Measurements from ENCODE around the gene ELFN2.

ELFN2 gene

GRCh38 chr22:37409031-37409430 lies 18.2 kb downstream of the ELFN2 start:
- no peak overlapping the region for H3K4me2 ChIP-seq (ENCODE audit: low read length)
- H4K20me1 ChIP-seq (ENCODE audit: control insufficient read depth, insufficient read depth, low read depth, low read length), result no peaks in the 10 kb centered on the region
- no peak overlapping the region for H3K27ac ChIP-seq (ENCODE audit: low read depth, low read length)
- peaks cover 7% of the 10 kb centered on the region for H3K27me3 ChIP-seq (ENCODE audit: control insufficient read depth, low read length)
- no peak overlapping the region for H3K4me3 ChIP-seq (ENCODE audit: low read length)
- H3K9me2 ChIP-seq (replicated peaks; ENCODE audit: control insufficient read depth, low read length), result no peaks in the 10 kb centered on the region
- no peaks in the 10 kb centered on the region for H3K4me1 ChIP-seq (ENCODE audit: control insufficient read depth, low read length)
- H3K79me2 ChIP-seq (ENCODE audit: control insufficient read depth, low read length), result no peaks in the 10 kb centered on the region
- H3F3A ChIP-seq (ENCODE audit: control insufficient read depth, insufficient read depth), result no peaks in the 10 kb centered on the region
- no peaks in the 10 kb centered on the region for H3K9me3 ChIP-seq (ENCODE audit: control insufficient read depth, insufficient read depth, low read length)
- no peak for TF ChIP-seq EZH2phosphoT487 (IDR thresholded peaks at IDR 0.05; ENCODE audit: borderline replicate concordance, low read length)
- TF ChIP-seq, protein P1, sequence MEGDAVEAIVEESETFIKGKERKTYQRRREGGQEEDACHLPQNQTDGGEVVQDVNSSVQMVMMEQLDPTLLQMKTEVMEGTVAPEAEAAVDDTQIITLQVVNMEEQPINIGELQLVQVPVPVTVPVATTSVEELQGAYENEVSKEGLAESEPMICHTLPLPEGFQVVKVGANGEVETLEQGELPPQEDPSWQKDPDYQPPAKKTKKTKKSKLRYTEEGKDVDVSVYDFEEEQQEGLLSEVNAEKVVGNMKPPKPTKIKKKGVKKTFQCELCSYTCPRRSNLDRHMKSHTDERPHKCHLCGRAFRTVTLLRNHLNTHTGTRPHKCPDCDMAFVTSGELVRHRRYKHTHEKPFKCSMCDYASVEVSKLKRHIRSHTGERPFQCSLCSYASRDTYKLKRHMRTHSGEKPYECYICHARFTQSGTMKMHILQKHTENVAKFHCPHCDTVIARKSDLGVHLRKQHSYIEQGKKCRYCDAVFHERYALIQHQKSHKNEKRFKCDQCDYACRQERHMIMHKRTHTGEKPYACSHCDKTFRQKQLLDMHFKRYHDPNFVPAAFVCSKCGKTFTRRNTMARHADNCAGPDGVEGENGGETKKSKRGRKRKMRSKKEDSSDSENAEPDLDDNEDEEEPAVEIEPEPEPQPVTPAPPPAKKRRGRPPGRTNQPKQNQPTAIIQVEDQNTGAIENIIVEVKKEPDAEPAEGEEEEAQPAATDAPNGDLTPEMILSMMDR (IDR thresholded peaks at IDR 0.05; ENCODE audit: low read depth, low read length, poor library complexity, severe bottlenecking), result no peak
- H3K36me3 ChIP-seq (ENCODE audit: control insufficient read depth, low read length), result no peaks in the 10 kb centered on the region

DNA sequence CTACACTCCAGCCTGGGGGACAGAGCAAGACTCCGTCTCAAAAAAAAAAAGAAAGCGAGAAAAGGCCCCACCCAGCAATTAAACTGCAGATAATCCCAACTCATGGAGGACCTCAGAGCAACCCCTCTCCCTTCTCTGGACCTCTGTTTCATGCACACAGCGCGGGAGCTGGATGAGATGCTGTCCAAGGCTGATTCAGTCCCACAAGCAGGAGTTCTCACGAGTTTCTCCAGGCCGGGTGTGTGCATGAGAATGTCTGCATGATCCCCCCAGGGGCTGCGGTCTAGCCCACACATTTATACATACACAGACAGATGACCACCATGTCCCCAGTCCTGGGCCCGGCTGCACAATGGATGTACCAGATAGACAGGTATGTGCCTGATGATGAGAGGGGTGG lies 19.4 kb downstream of the ELFN2 start:
- Histone ChIP-seq H3K9me3 (ENCODE audit: control insufficient read depth, insufficient read depth, low read length) (no peaks in the 10 kb centered on the region), H3K4me2 (ENCODE audit: low read length) (no peak overlapping the region), H3K4me1 (ENCODE audit: control insufficient read depth, low read length) (no peaks in the 10 kb centered on the region), H4K20me1 (ENCODE audit: control insufficient read depth, insufficient read depth, low read depth, low read length) (no peaks in the 10 kb centered on the region), H3K9me2 (replicated peaks; ENCODE audit: control insufficient read depth, low read length) (no peaks in the 10 kb centered on the region), H3K4me3 (ENCODE audit: low read length) (no peak overlapping the region), H3K36me3 (ENCODE audit: control insufficient read depth, low read length) (no peaks in the 10 kb centered on the region), H3K27ac (ENCODE audit: low read depth, low read length) (no peak overlapping the region), H3F3A (ENCODE audit: control insufficient read depth, insufficient read depth) (no peaks in the 10 kb centered on the region), H3K27me3 (ENCODE audit: control insufficient read depth, low read length) (peaks cover 7% of the 10 kb centered on the region), H3K79me2 (ENCODE audit: control insufficient read depth, low read length) (no peaks in the 10 kb centered on the region)
- no peak for TF ChIP-seq EZH2phosphoT487 (IDR thresholded peaks at IDR 0.05; ENCODE audit: borderline replicate concordance, low read length)
- TF ChIP-seq, protein P1 (IDR thresholded peaks at IDR 0.05; ENCODE audit: low read depth, low read length, poor library complexity, severe bottlenecking), result no peak

GRCh38 chr22:37406441-37407235 lies 20.6 kb downstream of the ELFN2 start:
- Histone ChIP-seq H3F3A (ENCODE audit: control insufficient read depth, insufficient read depth) (no peaks in the 10 kb centered on the region), H3K27ac (ENCODE audit: low read depth, low read length) (no peak overlapping the region), H3K4me1 (ENCODE audit: control insufficient read depth, low read length) (no peaks in the 10 kb centered on the region), H3K4me2 (ENCODE audit: low read length) (no peak overlapping the region), H3K4me3 (ENCODE audit: low read length) (no peak overlapping the region), H3K9me3 (ENCODE audit: control insufficient read depth, insufficient read depth, low read length) (no peaks in the 10 kb centered on the region), H3K9me2 (replicated peaks; ENCODE audit: control insufficient read depth, low read length) (no peaks in the 10 kb centered on the region), H3K79me2 (ENCODE audit: control insufficient read depth, low read length) (no peaks in the 10 kb centered on the region), H3K36me3 (ENCODE audit: control insufficient read depth, low read length) (no peaks in the 10 kb centered on the region), H4K20me1 (ENCODE audit: control insufficient read depth, insufficient read depth, low read depth, low read length) (no peaks in the 10 kb centered on the region), H3K27me3 (ENCODE audit: control insufficient read depth, low read length) (peaks cover 7% of the 10 kb centered on the region)
- no peak for TF ChIP-seq EZH2phosphoT487 (IDR thresholded peaks at IDR 0.05; ENCODE audit: borderline replicate concordance, low read length)
- TF ChIP-seq, protein P1 (IDR thresholded peaks at IDR 0.05; ENCODE audit: low read depth, low read length, poor library complexity, severe bottlenecking), result no peak

Data from DOHH2 (cell line).